NOMO-1 treated with dmso at 0.1 percent for 144 hours (cell line): ENCODE measurements around the gene SLC8A1.

Experiments used
- DNase-seq: peaks from one replicate; lab custom pipeline; 2025; ENCODE audit not compliant: unreplicated experiment; lab: John Stamatoyannopoulos, UW

The SLC8A1 gene

GRCh38 chr2:40394031-40394430, 57.9 kb downstream of the SLC8A1 start:
- DNase-seq: peak; percentile 59

- no peak for DNase-seq
Measured at GRCh38 chr2:40388161-40388560, 63.7 kb downstream of the SLC8A1 start.

GRCh38 chr2:40386177-40386576, 65.7 kb downstream of the SLC8A1 start:
- DNase-seq: no peak

DNA sequence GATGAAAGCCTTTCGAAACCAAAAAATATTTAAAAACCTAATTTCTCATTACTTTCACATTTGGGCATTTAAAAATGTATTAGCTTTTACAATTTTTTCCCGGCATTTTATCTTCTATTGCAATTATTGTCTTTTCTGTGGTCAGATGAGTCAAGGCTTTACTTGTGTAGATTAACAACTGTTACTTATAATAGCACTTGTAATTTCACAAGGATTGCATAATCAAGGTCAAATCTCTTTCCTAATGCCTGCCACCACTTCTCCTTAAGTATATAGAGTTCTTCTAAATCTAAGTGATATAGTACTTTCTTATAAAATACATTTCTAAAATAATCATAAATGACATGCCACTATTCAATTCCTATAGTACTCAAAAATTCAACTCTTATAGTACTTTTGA, 67.2 kb downstream of the SLC8A1 start:
- peak; percentile 75 for DNase-seq

- no peak for DNase-seq
Measured at GRCh38 chr2:40384233-40384632, 67.7 kb downstream of the SLC8A1 start.

DNA sequence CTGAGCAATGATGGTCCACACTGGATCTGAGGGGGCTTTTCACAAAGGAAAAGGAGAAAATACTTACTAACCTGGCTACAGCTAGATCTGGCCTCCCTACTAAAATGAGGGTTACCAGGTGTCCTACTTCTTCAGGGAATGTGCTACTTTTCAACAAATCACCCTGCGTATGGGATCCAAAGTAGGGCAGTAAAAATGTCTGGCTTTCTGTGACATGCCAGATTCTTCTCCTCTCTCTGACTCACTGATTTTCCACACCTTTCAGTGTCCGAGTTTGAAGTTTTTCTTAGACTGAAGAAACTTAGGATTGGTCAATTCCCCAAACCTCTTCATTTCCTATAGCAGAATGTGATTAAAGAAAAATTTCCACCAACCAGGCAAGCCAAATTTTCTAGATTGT, 71.2 kb downstream of the SLC8A1 start:
- DNase-seq: no peak

DNA sequence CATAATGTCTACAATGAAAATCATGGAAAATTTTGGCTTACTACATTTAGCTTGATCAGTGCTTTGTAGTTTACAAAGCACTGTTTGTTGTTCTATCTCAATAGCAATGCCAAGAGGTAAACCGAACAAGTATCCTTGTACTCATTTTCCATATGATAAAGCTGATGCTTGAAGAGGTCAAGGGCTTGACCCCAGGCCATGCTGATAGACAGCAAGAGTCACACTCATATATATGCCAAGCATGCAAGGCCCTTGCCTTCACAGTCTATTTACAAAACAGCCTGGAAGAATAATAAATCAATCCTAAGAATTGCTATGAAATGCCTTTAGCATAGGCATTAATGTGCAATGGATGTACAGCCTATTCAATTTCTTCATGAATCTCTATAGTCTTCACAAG, 71.8 kb downstream of the SLC8A1 start:
- no peak for DNase-seq

DNA sequence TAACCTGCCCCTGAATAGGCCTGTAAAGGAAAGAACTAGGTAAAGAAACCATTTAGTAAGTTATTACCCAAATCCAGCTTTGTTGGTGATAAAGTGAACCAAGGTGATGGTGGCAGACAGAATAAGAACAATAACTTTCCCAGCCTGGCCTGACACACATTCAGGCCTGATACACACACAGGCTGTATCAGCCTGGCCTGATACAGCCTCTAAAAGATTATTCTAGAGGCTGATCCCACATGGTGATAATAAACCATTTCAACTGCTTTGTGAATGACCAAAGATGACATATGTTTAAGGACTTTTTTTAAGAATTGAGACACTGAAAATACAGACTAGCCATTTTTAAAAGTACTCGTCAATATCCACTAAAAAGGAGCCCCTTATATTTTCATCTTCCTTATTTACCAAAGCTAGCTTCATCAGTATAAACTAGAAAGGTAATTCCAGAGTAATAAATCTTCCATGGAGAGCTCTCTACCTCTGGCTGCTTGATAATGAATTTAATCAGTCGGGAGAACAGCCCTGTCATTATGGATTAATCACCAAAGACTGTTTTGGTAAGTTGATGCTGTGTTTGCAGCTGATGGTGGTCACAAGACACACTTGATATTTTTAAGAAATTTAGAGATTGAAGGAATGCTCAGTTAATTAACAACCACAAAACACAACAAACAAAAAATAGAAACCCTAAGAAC, 77.2 kb downstream of the SLC8A1 start:
- DNase-seq: no peak

DNA sequence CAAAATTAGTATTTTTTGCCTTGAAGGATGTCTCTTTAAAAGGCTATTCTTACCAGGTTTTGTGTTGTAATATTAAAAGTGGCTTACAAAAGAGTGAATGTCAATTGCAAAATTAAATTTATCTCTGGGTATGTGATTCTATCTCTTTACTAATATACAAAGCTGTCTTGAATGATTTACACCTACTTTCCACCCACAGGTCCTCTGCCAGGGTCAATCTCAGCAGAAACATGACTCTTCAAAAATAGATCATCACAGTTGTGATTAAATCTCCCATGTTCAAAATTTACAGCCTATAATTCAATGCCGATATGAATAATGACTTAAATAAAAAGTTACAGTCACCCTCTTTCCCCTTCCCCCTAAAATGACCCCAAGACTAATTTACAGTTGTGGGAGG, 78.8 kb downstream of the SLC8A1 start:
- DNase-seq: no peak

DNA sequence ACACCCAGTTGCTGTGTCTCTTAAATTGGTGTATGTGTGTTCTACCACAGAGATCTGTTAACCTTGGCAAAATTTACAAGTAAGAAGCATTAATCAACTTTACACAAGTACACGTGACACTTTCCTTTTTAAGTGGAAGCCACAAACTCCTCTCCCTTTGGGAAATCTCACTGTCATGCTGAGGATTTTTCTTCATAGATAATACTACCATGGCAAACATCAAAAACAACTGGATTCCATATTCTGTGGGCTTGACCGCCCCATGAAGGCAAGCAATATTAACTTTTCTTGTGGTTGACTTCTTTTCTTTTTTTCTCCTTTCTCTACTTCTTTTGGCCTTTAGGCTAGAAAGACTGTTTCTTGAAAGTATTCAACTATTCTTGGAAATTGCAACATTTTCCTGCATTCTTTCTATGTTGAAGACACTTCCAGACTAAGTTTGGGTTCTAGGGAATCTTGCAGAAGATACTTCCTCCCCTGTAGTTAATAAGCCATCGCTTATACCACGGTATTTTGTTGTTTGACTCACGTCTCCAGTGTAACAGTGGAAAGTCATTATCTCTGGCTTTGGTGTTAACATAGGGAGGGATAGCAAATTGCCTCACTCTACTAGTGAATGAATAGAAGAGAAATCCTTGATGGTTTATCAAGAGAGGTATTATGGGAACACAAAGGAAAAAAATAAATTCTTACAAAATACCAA, 79.5 kb downstream of the SLC8A1 start:
- no peak for DNase-seq

- DNase-seq: no peak
Measured at GRCh38 chr2:40371525-40372282, 80.2 kb downstream of the SLC8A1 start.

DNA sequence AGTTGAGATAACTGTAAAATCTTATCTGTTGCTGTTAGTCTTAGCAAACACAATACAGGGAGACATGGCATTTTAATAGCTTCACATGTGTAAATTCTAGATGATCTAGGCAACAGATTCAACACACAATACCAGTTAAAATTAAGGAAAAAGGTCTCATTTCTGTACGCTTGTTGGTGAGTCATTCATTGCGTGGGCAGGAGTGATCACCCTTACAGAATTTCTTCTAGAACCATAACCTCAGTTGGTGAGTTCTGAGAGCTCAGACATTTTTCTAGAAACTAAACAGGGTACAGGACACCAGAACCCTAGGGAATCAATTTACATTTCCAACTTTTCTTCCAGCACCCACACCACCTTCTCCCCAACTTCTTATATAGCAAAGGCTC, 81.9 kb downstream of the SLC8A1 start:
- no peak for DNase-seq

DNA sequence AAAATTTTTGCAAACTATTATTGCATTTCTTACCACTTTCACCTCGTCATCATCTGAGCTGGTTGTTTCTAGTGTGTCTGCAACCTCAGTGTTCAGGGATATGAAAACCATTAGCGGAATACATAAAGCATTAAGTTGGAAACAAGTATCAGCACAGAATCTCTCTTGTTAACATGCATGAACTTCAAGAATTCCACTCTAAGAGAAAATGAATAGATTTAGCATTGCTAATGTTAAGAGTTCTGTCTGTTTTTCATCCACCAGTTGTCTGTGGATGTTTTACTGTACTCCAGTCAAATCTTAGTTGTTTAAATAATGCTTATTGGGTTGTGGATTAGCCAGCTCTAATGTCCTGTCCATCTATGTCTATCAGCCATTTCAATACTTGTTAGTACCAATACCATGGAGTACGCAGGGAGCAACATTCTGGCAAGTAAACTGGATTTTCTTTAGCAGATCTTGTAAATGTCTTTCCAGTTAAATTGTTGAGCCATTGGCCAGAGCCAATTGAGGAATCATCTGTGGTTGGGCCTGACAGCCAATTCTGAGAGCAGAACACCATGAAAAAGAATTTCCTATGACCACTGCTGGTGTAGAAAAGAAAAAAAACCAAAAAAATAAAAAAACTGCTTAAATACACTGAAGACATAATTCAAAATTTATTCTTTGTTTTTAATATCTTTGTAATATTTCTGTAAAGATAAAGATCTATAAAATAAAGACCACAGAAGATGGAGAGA, 82.5 kb downstream of the SLC8A1 start:
- no peak for DNase-seq

DNA sequence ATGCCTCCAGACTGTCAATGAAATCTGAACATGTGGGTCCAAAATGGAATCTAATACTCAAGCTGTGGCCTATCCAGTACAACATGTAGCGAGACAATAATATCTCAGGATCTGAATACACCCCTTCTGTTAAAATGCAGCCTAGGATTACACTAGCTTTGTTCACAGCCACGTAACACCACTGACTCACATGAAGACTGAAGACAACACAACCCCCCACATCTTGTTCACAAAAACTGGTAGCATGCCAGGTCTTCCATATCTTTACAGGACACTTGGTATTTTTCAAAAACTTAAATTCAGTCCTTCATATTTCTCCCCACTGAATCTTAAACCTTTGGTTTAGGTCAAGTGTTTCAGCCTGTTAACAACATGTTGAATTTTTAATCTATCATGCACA, 84.2 kb downstream of the SLC8A1 start:
- no peak for DNase-seq

DNA sequence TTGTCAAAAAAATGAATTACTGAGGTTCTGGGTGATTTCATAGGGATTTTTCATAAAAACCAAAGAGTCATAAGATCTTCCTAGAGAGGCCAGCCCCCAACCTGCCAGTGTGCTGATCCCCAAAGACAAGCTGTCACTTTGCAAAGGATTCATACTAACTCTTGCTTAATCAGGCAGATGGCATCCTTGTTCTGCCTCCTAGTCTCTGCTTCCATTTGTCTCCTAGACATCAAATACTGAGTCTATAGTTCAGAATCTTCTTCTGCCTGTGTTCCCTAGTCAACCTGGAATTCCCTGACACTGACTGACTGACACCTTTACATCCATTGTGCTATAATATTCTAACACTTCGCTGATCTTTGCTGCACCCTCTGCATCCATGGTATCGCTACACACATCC, 84.9 kb downstream of the SLC8A1 start:
- no peak for DNase-seq

GRCh38 chr2:40364151-40364874, 87.6 kb downstream of the SLC8A1 start:
- DNase-seq: no peak

- DNase-seq: no peak
Measured at GRCh38 chr2:40363631-40364030, 88.3 kb downstream of the SLC8A1 start.

DNA sequence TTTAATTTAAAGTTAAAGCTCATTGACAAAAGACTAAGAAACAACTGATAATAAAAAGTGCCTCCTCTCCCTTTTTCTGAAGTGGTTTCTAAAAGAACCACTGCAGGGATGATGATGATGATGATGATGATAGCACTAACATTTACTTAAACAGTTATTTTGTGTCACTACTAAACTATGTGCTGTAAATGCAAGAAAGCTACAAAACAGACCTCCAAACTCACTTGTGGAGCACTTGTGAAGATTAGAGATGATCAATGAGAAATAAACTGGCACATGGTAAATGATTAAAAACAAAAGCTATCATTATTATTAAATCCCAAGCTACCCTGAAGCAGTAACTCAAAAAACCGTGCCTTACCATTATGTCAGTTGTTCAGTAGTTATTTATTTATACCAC, 88.7 kb downstream of the SLC8A1 start:
- DNase-seq: no peak

- no peak for DNase-seq
Measured at GRCh38 chr2:40361478-40361877, 90.4 kb downstream of the SLC8A1 start.

GRCh38 chr2:40360652-40361051, 91.2 kb downstream of the SLC8A1 start:
- no peak for DNase-seq

GRCh38 chr2:40359811-40360210, 92.1 kb downstream of the SLC8A1 start:
- no peak for DNase-seq
